Lower leg skin (tissue), 4 donors: ENCODE results near the gene GPR39. TPM values are rescaled to one million over a fixed set of nuclear protein-coding genes. Genes with fewer than 3 reads are reported as not detected.

ENCODE experiments used
- DNase-seq, 2 donors: peaks; one replicate each; pipeline ENCODE4 v3.0.0-alpha.2; 2019; ENCODE audit warnings: low spot score in 2 of 2
- H3K4me3 ChIP-seq: fragments of 200-600 bp; sonication (generic); 2 replicates; pipeline ENCODE4 v1.5.1; 2017; ENCODE audit warnings: mild to moderate bottlenecking, low read depth; ENCODE audit not compliant: poor library complexity, severe bottlenecking
- CTCF ChIP-seq, 3 donors: fragments of 450-650 bp; IDR thresholded peaks; one replicate each; pipeline ENCODE4 v1.5.1; 2016; ENCODE audit warnings: antibody characterized with exemption in 3 of 3, mild to moderate bottlenecking in 3 of 3, moderate library complexity in 2 of 3
- POLR2A ChIP-seq, 2 donors: fragments of 450-650 bp; IDR thresholded peaks; one replicate each; pipeline ENCODE4 v1.6.1; 2016 to 2017; ENCODE audit warnings: antibody characterized with exemption in 2 of 2, mild to moderate bottlenecking in 1 of 2, moderate library complexity in 1 of 2
- WGBS, 2 donors: methylation state at CpG; one replicate each; pipeline ENCODE4 v1.1.5; 2018; 5-methylcytosine and 5-hydroxymethylcytosine counted together
- intact Hi-C: fragments of 100-400 bp; cut with DNase I; formaldehyde crosslinking; loops from one replicate; pipeline ENCODE4 v1.15.0; 2023; ENCODE audit warnings: low total_unique reads
- total RNA-seq, 4 donors: library from RNA; depleted of rRNA; stranded (reverse); fragments of >200 nt; gene quantifications; one replicate each; pipeline ENCODE4 v1.1.0, GENCODE V29; 2016

Gene GPR39
- total RNA-seq, 4 donors from 2014 or later, result 0.30 to 2.8 (median 2.0) TPM

- intact Hi-C loops, result no loop called here
- TF ChIP-seq POLR2A (IDR thresholded peaks at IDR 0.05) (no peak), CTCF (IDR thresholded peaks at IDR 0.05) (no peak)
- no peak overlapping the region for H3K4me3 ChIP-seq
- 87 to 89% methylated on average over 5 of the region's 5 CpGs for WGBS, 2 donors
- no peak for DNase-seq
These were observed 10.1 kb downstream of the GPR39 start for GRCh38 chr2:132426656-132427055.

GRCh38 chr2:132429351-132429750 lies 12.7 kb downstream of the GPR39 start:
- intact Hi-C loops, result no loop called here
- DNase-seq, result no peak
- no peak overlapping the region for H3K4me3 ChIP-seq
- TF ChIP-seq CTCF (IDR thresholded peaks at IDR 0.05), result no peak
- no peak for TF ChIP-seq POLR2A (IDR thresholded peaks at IDR 0.05)
- WGBS, 2 donors, result 91 to 92% methylated on average over 2 of the region's 2 CpGs

- DNase-seq, result no peak
- no peak overlapping the region for H3K4me3 ChIP-seq
- TF ChIP-seq CTCF (IDR thresholded peaks at IDR 0.05), result no peak
- no peak for TF ChIP-seq POLR2A (IDR thresholded peaks at IDR 0.05)
- 58 to 65% methylated on average over 2 of the region's 2 CpGs for WGBS, 2 donors
- intact Hi-C loops, result no loop called here
These were observed 13.5 kb downstream of the GPR39 start for GRCh38 chr2:132429941-132430573.

GRCh38 chr2:132430895-132431294 lies 14.3 kb downstream of the GPR39 start:
- intact Hi-C loops, result no loop called here
- no peak overlapping the region for H3K4me3 ChIP-seq
- DNase-seq, result no peak
- TF ChIP-seq POLR2A (IDR thresholded peaks at IDR 0.05), result no peak
- no peak for TF ChIP-seq CTCF (IDR thresholded peaks at IDR 0.05)

- 82 to 90% methylated on average over 5 of the region's 5 CpGs for WGBS, 2 donors
- no peak for DNase-seq
- TF ChIP-seq CTCF (IDR thresholded peaks at IDR 0.05), result no peak
- TF ChIP-seq POLR2A (IDR thresholded peaks at IDR 0.05), result no peak
- H3K4me3 ChIP-seq, result no peak overlapping the region
- intact Hi-C loops, result no loop called here
These were observed 21.5 kb downstream of the GPR39 start for GRCh38 chr2:132437852-132438669.
